Astrocyte (in vitro differentiated cells and primary cell): Measurements from ENCODE around the gene DCAF4L1. TPM values are rescaled to one million over a fixed set of nuclear protein-coding genes. Genes with fewer than 3 reads are reported as not detected.
A peak's percentile ranks its signal among the peaks of the same experiment; 100 is the strongest.

Experiments
- DNase-seq: peaks from one replicate; pipeline ENCODE4 v3.0.0-alpha.2; 2010; ENCODE audit warnings: low read depth
- FAIRE-seq: peaks from 2 replicates; lab custom pipeline; 2011; peaks lifted over from hg19 to GRCh38; lab: Jason Lieb, UNC
- H2AFZ ChIP-seq: 2 replicates; pipeline ENCODE4 v1.6.0; 2012; ENCODE audit warnings: low read depth, low read length, inconsistent platforms
- H3K27ac ChIP-seq: 2 replicates; pipeline ENCODE4 v1.5.1; 2011; ENCODE audit warnings: low read depth, low read length, inconsistent platforms
- H3K27me3 ChIP-seq: 2 replicates; pipeline ENCODE4 v1.6.0; 2011; ENCODE audit warnings: low read length, inconsistent platforms; ENCODE audit not compliant: insufficient read depth
- H3K36me3 ChIP-seq: 2 replicates; pipeline ENCODE4 v1.5.1; 2011; ENCODE audit warnings: low read length, inconsistent platforms; ENCODE audit not compliant: insufficient read depth
- H3K4me1 ChIP-seq: 2 replicates; pipeline ENCODE4 v1.5.1; 2011; ENCODE audit warnings: low read length, inconsistent platforms; ENCODE audit not compliant: insufficient read depth
- H3K4me2 ChIP-seq: 2 replicates; pipeline ENCODE4 v1.6.0; 2012; ENCODE audit warnings: low read length, inconsistent platforms
- H3K4me3 ChIP-seq: 2 replicates; pipeline ENCODE4 v1.5.1; 2011; ENCODE audit warnings: low read depth, mild to moderate bottlenecking, low read length, inconsistent platforms; ENCODE audit not compliant: insufficient read depth
- H3K79me2 ChIP-seq: 2 replicates; pipeline ENCODE4 v1.6.0; 2012; ENCODE audit warnings: mild to moderate bottlenecking, low read length, inconsistent platforms; ENCODE audit not compliant: insufficient read depth
- H3K9ac ChIP-seq: 2 replicates; pipeline ENCODE4 v1.6.0; 2012; ENCODE audit warnings: mild to moderate bottlenecking, low read length, inconsistent platforms
- H3K9me3 ChIP-seq: 2 replicates; pipeline ENCODE4 v1.5.1; 2012; ENCODE audit warnings: low read depth, mild to moderate bottlenecking, low read length, inconsistent platforms; ENCODE audit not compliant: insufficient read depth
- H4K20me1 ChIP-seq: 2 replicates; pipeline ENCODE4 v1.6.0; 2012; ENCODE audit warnings: low read length, inconsistent platforms; ENCODE audit not compliant: insufficient read depth
- H3K27ac Mint-ChIP-seq: one replicate; pipeline ENCODE4 v1.8.0; 2021; ENCODE audit warnings: mild to moderate bottlenecking, mixed read lengths; ENCODE audit not compliant: unreplicated experiment
- H3K27me3 Mint-ChIP-seq: one replicate; pipeline ENCODE4 v1.8.0; 2021; ENCODE audit warnings: low read depth, mixed read lengths; ENCODE audit not compliant: unreplicated experiment
- H3K36me3 Mint-ChIP-seq: one replicate; pipeline ENCODE4 v1.8.0; 2021; ENCODE audit warnings: low read depth, mixed read lengths; ENCODE audit not compliant: unreplicated experiment
- H3K4me1 Mint-ChIP-seq: one replicate; pipeline ENCODE4 v1.8.0; 2021; ENCODE audit warnings: low read depth, mixed read lengths; ENCODE audit not compliant: unreplicated experiment
- H3K4me3 Mint-ChIP-seq: one replicate; pipeline ENCODE4 v1.8.0; 2021; ENCODE audit warnings: mild to moderate bottlenecking, moderate library complexity, mixed read lengths; ENCODE audit not compliant: unreplicated experiment
- H3K9me3 Mint-ChIP-seq: one replicate; pipeline ENCODE4 v1.8.0; 2021; ENCODE audit warnings: mild to moderate bottlenecking, mixed read lengths; ENCODE audit not compliant: unreplicated experiment
- CTCF ChIP-seq: IDR thresholded peaks from 2 replicates; pipeline ENCODE4 v1.5.1; 2011; ENCODE audit warnings: low read depth, mild to moderate bottlenecking, inconsistent platforms, low read length, moderate library complexity; ENCODE audit not compliant: insufficient read depth
- EZH2 ChIP-seq: IDR thresholded peaks from 2 replicates; pipeline ENCODE4 v1.6.1; 2012; ENCODE audit warnings: mild to moderate bottlenecking, low read length, inconsistent platforms; ENCODE audit not compliant: insufficient read depth
- total RNA-seq: library from RNA; stranded (reverse); gene quantifications from 2 replicates; pipeline ENCODE4 v1.2.1, GENCODE V29; 2021

The DCAF4L1 gene
- total RNA-seq, 1 donor from 2014 or later, result 0.20 TPM

DNA sequence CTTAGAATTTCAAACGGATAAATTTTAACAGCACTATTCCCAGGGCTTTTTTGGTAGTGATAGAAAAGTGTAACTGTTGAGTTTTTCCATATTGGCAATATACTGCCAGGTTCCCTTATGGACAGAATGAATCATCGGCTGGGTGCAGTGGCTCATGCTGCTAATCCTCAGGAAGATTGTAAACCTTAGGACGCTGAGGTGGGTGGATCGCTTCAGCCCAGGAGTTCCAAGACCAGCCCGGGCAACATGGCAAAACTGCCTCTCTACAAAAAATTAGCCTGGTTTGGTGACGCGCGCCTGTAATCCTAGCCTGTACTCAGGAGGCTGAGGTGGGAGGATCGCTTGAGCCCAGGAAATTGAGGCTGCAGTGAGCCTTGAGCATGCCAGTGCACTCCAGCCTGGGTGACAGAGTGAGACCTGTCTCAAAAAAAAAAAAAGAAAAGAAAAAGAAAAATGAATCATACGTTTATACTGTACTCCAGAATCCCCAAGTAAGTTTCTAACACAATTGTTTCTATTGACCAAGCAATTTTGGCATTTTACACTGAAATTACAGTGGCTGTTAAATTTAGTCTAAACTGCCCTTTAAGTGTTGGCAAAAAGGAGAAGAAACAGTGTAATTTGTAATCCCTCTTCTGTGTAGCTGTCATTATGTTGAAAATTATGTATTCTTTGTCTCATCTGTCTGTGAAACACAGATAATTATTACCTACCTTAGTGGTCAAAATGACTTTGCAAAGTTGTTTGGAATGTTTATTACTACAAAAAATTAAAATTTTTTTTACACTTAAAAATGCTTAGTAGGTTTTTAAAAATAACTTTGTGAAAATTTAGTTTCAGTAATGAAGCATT lies 10.6 kb downstream of the DCAF4L1 start:
- Histone ChIP-seq H2AFZ (no peak overlapping the region), H3K9me3 (no peaks in the 10 kb centered on the region), H3K36me3 (no peaks in the 10 kb centered on the region), H4K20me1 (peaks cover 28% of the 10 kb centered on the region), H3K4me1 (peaks cover 17% of the 10 kb centered on the region), H3K4me2 (peak overlapping the region; percentile 96), H3K27ac (no peak overlapping the region), H3K27me3 (no peaks in the 10 kb centered on the region), H3K79me2 (peaks cover 68% of the 10 kb centered on the region), H3K4me3 (peak overlapping the region; percentile 87), H3K9ac (no peak overlapping the region)
- DNase-seq, result peak; percentile 12
- H3K4me3 Mint-ChIP-seq, result peak overlapping the region; percentile 99
- H3K9me3 Mint-ChIP-seq, result no peaks in the 10 kb centered on the region
- peaks cover 17% of the 10 kb centered on the region for H3K4me1 Mint-ChIP-seq
- no peak for TF ChIP-seq CTCF
- TF ChIP-seq EZH2, result no peak
- H3K36me3 Mint-ChIP-seq, result peaks cover 2% of the 10 kb centered on the region
- no peak for FAIRE-seq
- no peak overlapping the region for H3K27ac Mint-ChIP-seq
- no peaks in the 10 kb centered on the region for H3K27me3 Mint-ChIP-seq

DNA sequence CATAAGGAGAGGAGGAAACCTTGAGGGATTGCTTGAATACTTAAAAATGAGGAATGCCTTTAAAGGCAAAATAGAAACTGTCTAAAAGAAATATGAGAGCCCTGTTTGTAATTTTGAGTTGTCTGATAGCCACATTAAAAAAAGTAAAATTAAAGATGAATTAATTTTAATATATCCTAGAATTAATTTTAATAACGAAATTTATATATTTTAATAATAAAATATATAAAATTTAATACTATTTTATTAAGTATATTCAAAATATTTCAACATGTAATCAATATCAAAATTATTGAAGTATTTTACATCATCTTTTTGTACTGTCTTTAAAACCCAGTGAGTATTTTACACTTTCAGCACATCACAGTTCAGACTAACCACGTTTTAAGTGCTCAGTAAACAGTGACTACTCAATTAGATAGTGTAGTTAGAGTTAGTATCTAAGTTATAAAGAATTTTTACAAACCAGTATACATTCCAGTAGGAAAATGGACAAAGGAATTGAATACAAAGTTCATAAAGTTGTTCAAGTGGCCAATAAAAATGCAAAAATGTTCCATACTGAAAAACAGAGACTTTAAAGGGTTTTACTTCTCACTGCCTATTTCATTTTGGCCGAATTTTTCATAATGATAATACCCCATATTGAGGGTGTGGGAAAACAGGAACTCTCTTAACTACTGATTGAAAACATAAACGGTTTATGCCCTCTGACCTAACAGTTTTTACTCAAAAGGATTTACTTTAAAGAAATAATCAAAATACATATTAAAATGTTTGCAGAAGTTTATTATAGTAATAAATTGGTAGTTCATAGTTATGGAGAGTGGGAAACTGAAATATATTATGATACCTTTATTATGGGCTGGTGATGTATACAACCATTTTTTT lies 11.7 kb downstream of the DCAF4L1 start:
- peaks cover 35% of the 10 kb centered on the region for H4K20me1 ChIP-seq
- peaks cover 78% of the 10 kb centered on the region for H3K79me2 ChIP-seq
- no peak overlapping the region for H3K27ac ChIP-seq
- no peaks in the 10 kb centered on the region for H3K9me3 ChIP-seq
- no peak overlapping the region for H2AFZ ChIP-seq
- no peak for FAIRE-seq
- no peak overlapping the region for H3K4me2 ChIP-seq
- H3K4me1 Mint-ChIP-seq, result peaks cover 17% of the 10 kb centered on the region
- no peak overlapping the region for H3K9ac ChIP-seq
- H3K27ac Mint-ChIP-seq, result no peak overlapping the region
- peak overlapping the region; percentile 99 for H3K4me3 Mint-ChIP-seq
- H3K27me3 ChIP-seq, result no peaks in the 10 kb centered on the region
- no peak for DNase-seq
- H3K27me3 Mint-ChIP-seq, result no peaks in the 10 kb centered on the region
- H3K9me3 Mint-ChIP-seq, result no peaks in the 10 kb centered on the region
- H3K36me3 Mint-ChIP-seq, result peaks cover 2% of the 10 kb centered on the region
- H3K36me3 ChIP-seq, result no peaks in the 10 kb centered on the region
- TF ChIP-seq EZH2, result no peak
- TF ChIP-seq CTCF, result no peak
- H3K4me3 ChIP-seq, result no peak overlapping the region
- peaks cover 17% of the 10 kb centered on the region for H3K4me1 ChIP-seq
